Ishikawa (cell line): ENCODE data around the gene PLEKHA1.

Experiments used
- CEBPB ChIP-seq: IDR thresholded peaks from 2 replicates; pipeline ENCODE4 v1.6.1; 2012
- EP300 ChIP-seq: IDR thresholded peaks from 2 replicates; pipeline ENCODE4 v1.6.1; 2012; ENCODE audit warnings: borderline replicate concordance
- NFIC ChIP-seq: IDR thresholded peaks from 2 replicates; pipeline ENCODE4 v1.6.1; 2012
- RAD21 ChIP-seq: IDR thresholded peaks from 2 replicates; pipeline ENCODE4 v1.6.1; 2012; ENCODE audit warnings: low read depth
- TAF1 ChIP-seq: IDR thresholded peaks from 2 replicates; pipeline ENCODE4 v1.6.1; 2012; ENCODE audit warnings: low read depth, mild to moderate bottlenecking
- ZBTB7A ChIP-seq: IDR thresholded peaks from 2 replicates; pipeline ENCODE4 v1.6.1; 2012; ENCODE audit warnings: low read depth
- TF ChIP-seq, protein P1 (sequence below): IDR thresholded peaks from 2 replicates; pipeline ENCODE4 v1.6.1; 2012

DNA sequence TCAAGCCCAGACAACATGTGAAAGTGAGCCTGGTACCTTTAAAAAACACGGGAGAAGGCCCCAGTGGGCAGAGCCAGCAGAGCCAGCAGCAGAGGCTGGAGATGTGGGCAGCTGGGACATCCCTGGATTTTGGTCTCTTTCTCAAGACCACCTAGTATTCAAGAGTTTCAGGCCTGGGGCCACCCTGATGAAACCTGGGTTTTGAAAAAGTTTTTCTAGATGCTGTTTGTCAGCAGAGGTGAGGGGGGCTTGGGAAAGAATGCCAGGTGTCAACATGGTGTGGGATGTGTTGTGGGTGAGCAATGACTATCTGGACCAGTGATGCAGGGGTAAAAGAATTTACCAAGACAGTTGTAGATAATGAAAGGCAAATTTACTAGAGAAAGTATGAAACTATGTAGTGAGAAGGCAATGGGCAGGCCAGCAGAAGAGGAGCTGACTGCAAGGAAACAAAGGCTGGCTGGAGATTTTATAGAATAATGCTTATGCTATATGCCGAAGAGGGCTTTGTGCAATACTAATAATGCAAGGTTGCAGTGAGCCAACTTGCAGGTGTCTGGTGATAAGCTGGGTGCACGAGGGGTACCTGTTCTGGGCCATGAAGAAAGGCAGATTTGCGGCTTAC is 28.1 kb upstream of the PLEKHA1 start:
- no peak for TF ChIP-seq TAF1
- no peak for TF ChIP-seq EP300
- TF ChIP-seq ZBTB7A, result no peak
- no peak for TF ChIP-seq RAD21
- TF ChIP-seq, protein P1, sequence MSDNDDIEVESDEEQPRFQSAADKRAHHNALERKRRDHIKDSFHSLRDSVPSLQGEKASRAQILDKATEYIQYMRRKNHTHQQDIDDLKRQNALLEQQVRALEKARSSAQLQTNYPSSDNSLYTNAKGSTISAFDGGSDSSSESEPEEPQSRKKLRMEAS, result no peak
- TF ChIP-seq CEBPB, result no peak
- TF ChIP-seq NFIC, result no peak
